Stimulated activated CD8-positive, alpha-beta memory T cell treated with anti-CD3 and anti-CD28 coated beads, Interleukin-15, amount 100 ng/mL, for 4 hours (primary cell): ENCODE data around the gene PHF2.
"Not testable (repeated sequence)": the region's sequence is repeated elsewhere in the genome, so short reads cannot be mapped to it uniquely, and the experiment has no call there.

Source experiments
- DNase-seq, 2 donors: peaks; one replicate each; pipeline ENCODE4 v3.0.0-alpha.2; 2020; ENCODE audit warnings: low read depth in 2 of 2

Gene PHF2

DNA sequence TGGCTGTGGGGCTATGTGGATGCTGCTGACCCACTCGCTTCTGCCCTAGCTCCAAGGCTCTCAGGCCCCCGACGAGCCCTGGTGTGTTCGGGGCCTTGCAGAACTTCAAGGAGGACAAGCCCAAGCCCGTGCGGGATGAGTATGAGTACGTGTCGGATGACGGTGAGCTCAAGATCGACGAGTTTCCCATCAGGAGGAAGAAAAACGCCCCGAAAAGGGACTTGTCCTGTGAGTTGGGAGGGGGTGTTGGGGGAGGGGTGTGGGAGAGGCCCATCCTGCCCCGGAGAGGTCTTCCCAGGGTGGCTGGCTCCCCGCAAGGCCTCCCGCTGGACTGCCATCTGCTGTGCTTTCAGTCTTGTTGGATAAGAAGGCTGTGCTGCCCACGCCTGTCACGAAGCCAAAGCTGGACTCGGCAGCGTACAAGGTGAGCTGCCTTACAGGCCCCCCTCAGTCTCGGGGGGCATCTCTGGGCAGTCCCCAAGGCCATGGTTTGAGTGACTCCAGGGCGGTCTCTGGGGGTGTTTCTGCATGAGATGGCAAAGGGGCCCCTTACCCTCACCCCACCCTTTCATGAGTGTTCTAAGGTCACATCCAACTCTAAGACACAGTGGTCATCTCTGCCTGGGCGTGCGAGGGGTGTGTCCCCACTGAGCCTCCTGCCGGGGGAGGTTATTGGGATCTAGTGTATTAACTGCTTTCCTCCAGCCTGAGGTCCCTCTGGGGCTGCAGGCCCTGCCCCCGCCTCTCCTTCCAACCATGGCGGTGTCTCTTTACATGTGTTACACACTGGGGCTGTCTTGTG, 89.5 kb downstream of the PHF2 start:
- no peak for DNase-seq

DNA sequence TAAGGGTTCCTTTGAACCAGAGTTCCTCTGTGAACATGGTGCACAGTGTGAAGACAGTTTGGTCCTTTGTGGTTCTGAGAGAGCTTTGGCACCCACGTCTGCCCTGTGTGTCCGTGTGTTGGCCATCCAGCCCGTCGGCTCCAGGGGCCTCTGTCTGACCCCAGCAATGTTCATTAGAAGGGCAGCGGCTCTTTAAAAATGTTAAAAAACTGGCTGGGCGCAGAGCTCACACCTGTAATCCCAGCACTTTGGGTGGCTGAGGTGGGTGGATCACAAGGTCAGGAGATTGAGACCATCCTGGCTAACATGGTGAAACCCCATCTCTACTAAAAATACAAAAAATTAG, 90.0 kb downstream of the PHF2 start:
- not testable (repeated sequence) for DNase-seq

DNA sequence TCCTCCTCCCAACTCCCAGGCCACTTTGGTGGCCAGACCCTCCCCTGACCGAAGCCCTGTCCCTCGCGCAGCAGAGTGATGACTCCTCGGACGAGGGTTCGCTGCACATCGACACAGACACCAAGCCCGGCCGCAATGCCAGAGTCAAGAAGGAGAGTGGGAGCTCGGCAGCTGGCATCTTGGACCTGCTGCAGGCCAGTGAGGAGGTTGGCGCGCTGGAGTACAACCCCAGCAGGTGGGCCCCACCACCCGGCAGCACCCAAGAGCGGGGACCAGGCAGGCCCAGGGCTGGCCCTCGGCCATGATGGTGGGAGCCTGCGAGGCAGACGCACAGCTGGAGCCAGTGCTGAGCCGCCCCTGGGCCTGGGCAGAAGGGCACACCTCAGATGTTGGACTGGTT, 90.6 kb downstream of the PHF2 start:
- no peak for DNase-seq

DNA sequence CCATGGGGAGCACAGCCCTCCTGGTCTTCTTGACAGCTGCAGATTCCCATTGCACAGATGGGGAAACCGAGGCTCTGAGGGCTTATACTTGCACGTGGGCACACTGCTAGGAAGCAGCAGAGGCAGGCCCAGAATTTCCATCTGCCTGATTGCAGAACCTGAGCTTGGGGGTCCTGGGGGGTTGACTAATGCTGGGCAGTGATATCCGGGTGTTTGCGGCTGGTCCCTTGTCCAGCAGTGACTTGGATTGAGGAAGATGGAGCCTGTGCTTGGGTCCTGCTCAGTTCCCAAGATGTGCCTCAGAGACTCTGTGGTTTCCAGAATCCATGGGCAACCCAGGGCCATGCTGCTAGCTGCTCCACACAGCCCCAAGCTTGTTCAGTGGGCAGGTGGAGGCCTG, 91.2 kb downstream of the PHF2 start:
- no peak for DNase-seq

DNA sequence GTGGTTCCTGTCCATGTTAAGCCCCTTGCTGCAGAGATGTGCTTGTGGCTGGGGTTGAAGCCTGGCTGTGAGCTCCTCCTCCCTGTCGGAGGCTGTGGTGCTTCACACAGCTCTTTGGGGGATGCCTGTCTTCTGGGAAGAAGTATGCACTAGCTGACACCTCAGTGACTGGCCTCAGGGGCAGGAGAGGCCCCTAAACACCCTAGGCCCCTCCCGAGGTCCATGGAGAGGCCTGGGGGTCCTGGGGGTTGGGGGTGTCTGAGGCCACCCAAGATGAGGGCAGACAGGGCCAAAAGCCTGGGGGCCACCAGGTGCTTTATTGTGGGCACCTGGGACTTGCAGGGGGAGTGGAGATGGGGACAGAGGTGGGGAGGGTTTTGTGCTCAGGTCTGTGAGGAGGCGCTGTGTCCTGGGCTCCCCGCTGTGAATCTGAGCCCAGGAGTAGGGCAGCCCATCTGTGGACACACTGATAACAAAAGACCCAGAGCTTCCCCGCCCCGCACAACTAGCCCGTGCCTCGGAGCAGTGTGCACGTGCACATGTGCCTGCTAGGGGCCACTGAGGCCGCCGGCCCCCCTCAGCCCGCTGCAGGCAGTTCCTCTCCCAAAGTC, 92.0 kb downstream of the PHF2 start:
- no peak for DNase-seq

DNA sequence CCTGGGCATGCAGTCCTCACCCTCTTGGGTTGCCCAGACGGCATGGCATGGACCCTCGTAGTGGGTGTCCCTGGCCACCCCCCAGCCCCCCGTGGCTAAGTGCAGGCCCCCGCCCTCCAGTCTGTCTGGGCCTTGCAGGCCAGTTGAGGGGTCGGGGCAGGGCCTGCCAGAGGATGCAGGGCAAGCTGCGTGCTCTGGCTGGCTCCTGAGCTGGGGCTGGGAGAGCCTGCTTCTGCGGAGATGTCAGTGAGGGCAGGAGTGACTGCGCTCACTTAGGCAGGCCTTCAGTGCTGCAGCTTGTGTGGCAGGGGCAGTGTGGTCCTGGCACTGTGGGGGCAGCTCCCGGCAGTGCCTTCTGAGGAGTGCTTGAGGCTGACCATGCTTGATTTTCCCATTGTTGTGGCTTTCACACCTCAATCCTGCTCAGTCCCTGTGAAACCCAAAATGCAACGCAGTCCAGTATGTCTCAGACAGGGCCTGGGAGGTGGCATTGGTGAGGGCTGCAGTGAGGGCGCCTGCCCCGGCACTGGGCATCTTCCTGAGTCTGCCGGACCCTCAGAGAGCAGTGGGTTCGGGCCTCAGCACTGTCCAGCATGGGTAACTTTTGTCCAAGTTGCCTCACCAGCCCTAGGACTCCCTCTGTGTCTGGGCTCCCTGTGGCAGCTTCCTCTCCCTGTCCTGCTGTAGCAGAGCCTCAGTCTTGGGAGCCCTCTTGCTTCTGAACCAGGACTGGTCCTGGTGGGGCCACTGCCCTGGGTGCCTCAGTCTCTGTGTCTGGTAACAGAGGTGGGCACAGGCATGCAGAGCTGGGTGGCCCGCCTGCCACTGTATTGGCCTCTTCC, 93.0 kb downstream of the PHF2 start:
- DNase-seq = no peak

DNA sequence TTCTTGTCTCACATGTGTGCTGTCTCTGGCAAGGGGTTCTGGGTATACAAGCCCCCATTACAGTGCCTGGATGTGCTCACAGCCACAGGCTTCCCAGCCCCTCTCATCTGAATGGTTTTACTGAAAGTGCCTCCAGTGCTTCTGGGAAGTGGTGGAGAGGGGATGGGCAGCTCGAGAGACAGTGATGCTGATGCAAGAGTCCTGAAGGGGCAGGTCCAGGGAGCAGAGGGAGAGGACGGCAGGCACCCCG, 93.5 kb downstream of the PHF2 start:
- no peak for DNase-seq

DNA sequence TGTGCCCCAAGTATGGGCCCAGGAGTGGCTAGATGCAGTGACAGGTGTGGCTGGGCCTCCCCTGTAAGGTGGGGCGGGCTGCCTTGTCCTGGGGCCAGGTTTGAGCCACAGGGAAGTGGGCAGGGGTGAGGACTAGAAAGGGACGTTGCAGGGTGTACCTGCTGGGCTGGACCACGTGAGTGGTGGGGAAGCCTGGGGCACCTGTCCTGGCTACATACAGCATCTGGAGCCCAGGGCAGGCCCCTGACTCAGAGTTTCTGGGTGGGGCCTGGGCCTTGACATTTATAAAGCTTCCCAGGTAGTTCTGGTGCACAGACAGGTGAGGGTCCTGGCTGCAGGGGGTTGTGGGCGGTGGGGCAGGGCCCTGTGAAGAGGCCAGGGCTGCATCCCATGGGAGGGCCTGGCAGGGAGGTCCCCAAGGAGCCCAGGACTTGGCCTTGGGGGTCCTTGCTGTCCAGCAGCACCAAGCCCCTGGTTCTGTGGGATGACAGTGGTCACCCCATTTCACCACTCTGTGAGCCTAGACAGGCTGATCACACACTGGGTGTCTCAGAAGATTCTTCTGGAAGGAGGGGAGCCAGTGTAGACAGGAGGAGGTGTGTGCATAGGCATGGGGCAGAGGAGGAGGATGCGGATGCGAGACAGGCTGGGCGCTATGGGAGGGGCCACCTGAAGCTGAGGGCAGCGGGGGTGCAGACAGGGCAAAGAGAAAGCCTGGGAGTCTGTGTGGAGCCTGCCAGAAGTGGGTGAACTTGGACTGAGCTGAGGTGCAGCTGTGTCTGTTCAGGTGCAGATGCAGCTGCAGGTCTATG, 94.0 kb downstream of the PHF2 start:
- DNase-seq = no peak

DNA sequence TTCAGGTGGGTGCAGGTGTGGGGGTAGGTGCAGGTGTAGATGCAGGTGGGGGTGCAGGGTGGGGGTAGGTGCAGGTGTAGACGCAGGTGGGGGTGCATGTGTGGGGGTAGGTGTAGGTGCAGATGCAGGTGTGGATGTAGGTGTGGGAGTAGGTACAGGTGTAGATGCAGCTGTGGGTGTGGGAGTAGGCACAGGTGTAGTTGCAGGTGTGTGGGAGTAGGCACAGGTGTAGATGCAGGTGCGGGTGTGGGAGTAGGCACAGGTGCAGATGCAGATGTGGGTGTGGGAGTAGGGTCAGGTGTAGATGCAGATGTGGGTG, 94.6 kb downstream of the PHF2 start:
- no peak for DNase-seq

DNA sequence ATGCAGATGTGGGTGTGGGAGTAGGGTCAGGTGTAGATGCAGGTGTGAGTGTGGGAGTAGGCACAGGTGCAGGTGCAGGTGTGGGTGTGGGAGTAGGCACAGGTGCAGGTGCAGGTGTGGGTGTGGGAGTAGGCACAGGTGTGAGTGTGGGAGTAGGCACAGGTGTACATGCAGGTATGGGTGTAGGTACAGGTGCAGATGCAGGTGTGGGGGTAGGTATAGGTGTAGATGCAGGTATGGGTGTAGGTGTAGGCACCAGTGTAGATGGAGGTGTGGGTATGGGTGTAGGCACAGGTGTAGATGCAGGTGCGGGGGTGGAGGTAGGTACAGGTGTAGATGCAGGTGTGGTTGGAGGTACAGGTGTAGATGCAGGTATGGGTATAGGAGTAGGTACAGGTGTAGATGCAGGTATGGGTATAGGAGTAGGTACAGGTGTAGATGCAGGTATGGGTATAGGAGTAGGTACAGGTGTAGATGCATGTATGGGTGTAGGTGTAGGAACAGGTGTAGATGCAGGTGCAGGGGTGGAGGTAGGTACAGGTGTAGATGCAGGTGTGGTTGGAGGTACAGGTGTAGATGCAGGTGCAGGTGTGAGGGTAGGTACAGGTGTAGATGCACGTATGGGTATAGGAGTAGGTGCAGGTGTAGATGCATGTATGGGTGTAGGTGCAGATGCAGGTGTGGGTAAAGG, 96.1 kb downstream of the PHF2 start:
- not testable (repeated sequence) for DNase-seq

DNA sequence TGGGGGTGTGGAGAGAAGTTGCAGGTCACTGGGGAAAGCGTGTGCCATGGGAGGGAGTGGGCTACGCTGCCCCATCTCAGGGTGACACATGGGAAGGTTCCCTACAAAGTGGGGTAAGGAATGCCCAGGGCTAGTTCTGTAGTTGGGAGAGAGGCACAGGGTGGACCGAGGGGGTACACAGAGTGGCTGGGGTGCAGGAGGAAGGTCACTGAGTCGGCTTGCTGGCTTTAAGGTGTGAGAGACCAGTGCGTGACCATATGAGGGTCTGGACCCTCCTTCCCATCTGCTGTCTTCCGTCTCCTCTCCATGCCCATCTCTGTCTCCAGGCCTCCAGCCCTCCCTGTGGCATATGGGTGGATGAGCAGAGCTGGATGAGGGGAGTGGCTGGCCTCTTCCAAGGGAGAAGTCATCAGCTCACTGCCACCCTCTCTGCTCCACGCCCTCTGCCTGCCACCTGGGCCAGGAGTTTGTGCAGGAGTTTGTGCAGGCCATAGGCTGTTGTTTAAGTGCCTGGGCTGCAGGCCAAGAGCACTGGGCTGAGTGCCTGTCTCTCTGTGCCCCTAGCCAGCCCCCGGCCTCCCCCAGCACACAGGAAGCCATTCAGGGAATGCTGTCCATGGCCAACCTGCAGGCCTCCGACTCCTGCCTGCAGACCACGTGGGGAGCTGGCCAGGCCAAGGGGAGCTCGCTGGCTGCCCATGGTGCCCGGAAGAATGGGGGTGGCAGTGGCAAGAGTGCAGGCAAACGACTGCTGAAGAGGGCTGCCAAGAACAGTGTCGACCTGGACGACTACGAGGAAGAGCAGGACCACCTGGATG, 96.8 kb downstream of the PHF2 start:
- DNase-seq = no peak

DNA sequence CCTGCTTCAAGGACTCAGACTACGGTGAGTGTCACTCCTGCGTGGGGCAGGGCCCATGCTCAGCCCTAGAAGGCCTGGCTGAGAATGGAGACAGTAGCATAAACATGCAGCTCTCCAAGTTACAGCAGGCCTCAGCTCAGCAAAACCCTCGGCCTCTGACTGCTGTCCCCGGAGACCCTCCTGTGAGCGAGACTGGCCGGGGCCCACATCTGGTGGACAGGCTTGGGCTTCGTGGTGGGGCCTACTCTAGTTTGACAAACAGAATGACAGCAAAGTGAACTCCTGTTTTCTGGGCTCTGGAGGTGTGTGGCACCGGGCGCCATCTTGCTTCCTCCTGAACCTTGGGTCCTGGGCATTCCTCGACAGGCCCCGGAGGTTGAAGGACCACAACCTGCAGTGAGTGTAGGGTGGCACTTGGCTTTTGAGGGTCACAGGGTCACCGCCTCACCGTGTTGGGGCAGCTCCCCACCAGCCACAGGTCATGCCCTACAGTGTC, 97.5 kb downstream of the PHF2 start:
- DNase-seq = no peak

DNA sequence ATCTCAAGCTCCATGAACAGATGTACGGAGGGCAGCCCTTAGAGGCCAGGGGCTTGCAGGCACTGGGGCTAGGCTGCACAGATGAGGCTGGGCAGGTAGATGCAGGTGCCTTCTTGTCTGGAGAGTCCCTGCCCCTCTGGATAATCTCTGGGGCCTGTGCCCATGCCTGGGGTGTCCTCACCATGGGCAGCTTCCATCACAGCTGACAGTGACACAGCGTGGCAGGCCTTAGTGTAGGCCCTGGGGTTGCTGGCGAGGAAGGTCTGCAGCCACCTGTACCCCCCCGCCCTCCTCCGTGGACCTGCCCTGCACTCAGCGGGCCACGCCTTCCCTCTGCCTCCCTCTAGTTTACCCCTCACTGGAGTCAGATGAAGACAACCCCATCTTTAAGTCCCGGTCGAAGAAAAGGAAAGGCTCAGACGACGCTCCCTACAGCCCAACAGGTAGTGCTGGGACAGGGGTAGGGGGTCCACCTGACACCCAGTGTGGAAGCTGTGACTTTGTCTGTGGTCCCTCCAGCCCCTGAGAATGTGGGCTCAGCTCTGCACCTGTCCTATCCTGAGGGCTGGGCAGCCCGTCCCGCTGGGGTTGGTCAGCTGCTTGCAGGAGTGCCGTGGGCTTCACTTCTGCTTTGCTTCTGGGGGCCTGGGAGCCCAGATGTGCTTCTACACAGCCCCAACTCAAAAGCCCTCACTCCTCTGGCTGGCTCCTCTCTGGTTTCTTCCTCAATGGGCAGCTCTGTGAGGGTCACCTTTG, 98.4 kb downstream of the PHF2 start:
- DNase-seq = no peak

DNA sequence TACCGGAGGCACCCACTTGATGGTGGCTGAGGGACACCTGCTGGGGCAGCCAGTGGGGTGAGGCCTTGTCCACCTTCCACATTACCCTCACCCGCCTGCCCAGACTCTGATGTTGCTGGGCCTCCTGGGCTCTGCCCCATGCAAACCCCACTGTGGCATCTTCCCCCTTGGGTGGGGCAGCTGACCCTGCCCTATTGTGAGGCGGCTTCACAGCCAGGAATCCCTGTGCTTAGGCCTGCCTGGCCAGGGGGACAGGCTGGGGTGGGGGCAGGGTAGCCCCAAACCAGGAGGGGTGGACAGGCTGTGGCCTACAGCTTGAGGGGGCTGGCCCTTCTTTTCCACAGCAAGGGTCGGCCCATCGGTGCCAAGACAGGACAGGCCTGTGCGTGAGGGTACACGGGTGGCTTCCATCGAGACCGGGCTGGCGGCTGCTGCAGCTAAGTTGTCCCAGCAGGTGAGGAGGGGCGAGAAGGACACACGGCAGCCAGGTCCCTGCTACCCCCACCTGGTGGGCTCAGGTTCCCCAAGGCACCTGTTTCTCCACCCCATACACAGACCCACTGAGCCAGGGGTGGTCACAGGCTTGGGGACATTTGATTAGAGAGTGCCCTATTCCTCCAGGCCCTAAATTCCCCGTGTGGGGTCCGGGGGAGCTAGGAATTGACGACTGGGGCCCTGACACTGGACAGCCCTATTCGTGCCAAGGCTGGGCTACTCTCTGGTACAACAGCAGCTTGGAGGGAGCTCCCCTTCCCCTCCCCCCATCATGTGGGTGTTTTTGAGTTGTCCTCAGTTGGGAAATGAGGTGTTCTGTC, 99.2 kb downstream of the PHF2 start:
- DNase-seq = no peak

DNA sequence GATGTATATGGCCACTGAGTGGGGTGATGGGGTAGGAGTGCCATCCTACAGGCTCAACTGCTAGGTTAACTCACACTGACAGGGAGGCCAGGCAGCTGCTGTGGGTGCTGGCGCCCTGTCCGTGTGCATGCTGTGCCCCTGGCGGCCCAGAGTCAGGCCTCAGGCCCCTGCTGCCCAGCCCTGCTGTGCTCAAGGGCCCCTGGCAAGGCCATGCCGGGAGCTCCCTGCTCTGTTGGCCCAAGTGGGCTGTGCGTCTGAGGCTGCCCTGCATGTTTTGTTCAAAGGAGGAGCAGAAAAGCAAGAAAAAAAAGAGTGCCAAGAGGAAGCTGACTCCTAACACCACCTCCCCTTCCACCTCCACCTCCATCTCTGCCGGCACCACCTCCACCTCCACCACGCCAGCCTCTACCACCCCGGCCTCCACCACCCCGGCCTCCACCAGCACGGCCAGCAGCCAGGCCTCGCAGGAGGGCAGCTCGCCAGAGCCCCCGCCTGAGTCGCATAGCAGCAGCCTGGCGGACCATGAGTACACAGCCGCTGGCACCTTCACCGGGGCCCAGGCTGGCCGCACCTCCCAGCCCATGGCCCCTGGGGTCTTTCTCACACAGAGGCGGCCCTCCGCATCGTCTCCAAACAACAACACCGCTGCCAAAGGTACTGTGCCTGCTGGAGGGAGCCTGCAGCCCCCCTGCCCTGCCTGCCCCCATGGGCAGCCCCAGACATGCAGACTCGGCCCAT, 100.1 kb downstream of the PHF2 start:
- DNase-seq = no peak

DNA sequence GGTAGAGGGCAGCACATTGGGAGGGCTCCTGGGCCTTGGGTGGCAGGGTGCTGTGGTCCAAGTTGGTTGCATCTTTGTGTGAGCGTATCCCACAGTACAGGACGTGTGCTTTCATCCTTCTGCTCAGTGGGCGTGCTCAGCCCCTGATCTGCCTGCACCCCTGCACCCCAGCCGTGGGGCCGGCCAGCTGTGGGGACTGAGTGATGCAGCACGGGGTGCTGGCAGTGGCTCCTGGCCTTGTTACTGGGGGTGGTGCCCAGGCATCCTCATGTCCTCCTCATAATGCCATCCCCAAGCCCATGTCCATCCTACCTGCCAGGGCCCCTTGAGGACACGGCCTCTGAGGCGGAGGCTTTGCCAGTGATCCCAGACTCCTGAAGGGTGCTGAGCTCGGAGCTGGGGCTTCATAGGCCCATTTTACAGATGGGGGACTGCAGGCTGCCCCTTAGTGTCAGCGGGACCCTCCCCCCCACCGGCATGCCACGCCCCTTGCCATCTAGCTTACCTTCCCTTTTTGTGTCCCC, 100.7 kb downstream of the PHF2 start:
- DNase-seq = no peak

DNA sequence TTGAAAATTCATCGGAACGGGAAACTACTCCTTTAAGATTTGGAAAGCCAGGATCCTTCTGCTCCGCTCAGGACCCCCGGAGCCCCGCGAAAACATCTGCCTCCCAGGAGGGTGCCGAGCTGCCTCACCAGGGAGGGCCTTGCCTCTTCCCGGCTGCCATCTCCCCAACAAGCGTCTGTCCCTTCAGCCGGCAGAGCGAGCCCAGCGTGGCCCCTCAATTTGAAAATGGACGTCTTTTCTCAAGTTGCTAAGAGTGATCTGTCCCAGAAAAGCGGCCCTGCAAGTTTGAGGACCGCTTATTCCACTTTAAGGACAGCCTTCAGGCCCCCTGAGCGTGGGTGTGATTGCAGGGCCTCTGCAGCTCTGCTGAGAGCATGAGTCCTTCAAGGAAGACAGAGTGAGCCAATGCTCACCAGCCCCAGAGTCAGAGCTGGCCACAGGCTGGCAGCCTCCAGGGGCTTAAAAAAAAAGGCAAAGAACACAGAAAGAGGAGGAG, 101.3 kb downstream of the PHF2 start:
- no peak for DNase-seq
